Measurements from ENCODE around the gene M1AP. TPM values are rescaled to one million over a fixed set of nuclear protein-coding genes. Genes with fewer than 3 reads are reported as not detected.

Gene M1AP
- total RNA-seq, 1 donor from 2014 or later = 0.75 TPM

- no peaks in the 10 kb centered on the region for H3K9me3 Mint-ChIP-seq
- Histone ChIP-seq H3K27ac (no peak overlapping the region), H3K36me3 (no peaks in the 10 kb centered on the region), H3K4me1 (peaks cover 16% of the 10 kb centered on the region), H3K27me3 (no peaks in the 10 kb centered on the region), H2AFZ (replicated peaks) (no peak overlapping the region), H3F3A (ENCODE audit: low read depth) (peaks cover 12% of the 10 kb centered on the region), H3K79me2 (ENCODE audit: low read depth) (peaks cover 35% of the 10 kb centered on the region), H3K9me3 (ENCODE audit: low read depth) (no peaks in the 10 kb centered on the region), H3K9ac (no peak overlapping the region), H3K4me3 (no peak overlapping the region), H4K20me1 (ENCODE audit: low read depth) (no peaks in the 10 kb centered on the region), H3K4me2 (no peak overlapping the region)
- peaks cover 29% of the 10 kb centered on the region for H3K4me1 Mint-ChIP-seq
- H3K36me3 Mint-ChIP-seq = peaks cover 26% of the 10 kb centered on the region
- H3K4me3 Mint-ChIP-seq = peak overlapping the region; percentile 96
- DNase-seq (ENCODE audit: low spot score) = no peak
- TF ChIP-seq EZH2 (IDR thresholded peaks at IDR 0.05) = no peak
- TF ChIP-seq CTCF (IDR thresholded peaks at IDR 0.05) = no peak
- no peak for TF ChIP-seq EZH2phosphoT487 (IDR thresholded peaks at IDR 0.05)
- H3K27ac Mint-ChIP-seq = no peak overlapping the region
- peaks cover 7% of the 10 kb centered on the region for H3K27me3 Mint-ChIP-seq (ENCODE audit: insufficient read depth, low read depth)
Observed at GRCh38 chr2:74531666-74532065, 116.5 kb downstream of the M1AP start.

GRCh38 chr2:74530239-74531187, 117.6 kb downstream of the M1AP start:
- H3F3A ChIP-seq (ENCODE audit: low read depth) = peaks cover 12% of the 10 kb centered on the region
- peak overlapping the region; percentile 92 for H3K4me2 ChIP-seq
- H3K4me3 Mint-ChIP-seq = peak overlapping the region; percentile 96
- DNase-seq (ENCODE audit: low spot score) = peak; percentile 53
- H3K27ac ChIP-seq = no peak overlapping the region
- H2AFZ ChIP-seq (replicated peaks) = peak overlapping the region; percentile 68
- TF ChIP-seq EZH2 (IDR thresholded peaks at IDR 0.05) = no peak
- no peak for TF ChIP-seq CTCF (IDR thresholded peaks at IDR 0.05)
- TF ChIP-seq EZH2phosphoT487 (IDR thresholded peaks at IDR 0.05) = no peak
- H3K36me3 Mint-ChIP-seq = peaks cover 32% of the 10 kb centered on the region
- H3K9me3 Mint-ChIP-seq = no peaks in the 10 kb centered on the region
- peaks cover 35% of the 10 kb centered on the region for H3K79me2 ChIP-seq (ENCODE audit: low read depth)
- H3K36me3 ChIP-seq = no peaks in the 10 kb centered on the region
- H3K27me3 ChIP-seq = no peaks in the 10 kb centered on the region
- peaks cover 7% of the 10 kb centered on the region for H3K27me3 Mint-ChIP-seq (ENCODE audit: insufficient read depth, low read depth)
- H4K20me1 ChIP-seq (ENCODE audit: low read depth) = no peaks in the 10 kb centered on the region
- peak overlapping the region; percentile 97 for H3K4me3 ChIP-seq
- H3K27ac Mint-ChIP-seq = no peak overlapping the region
- no peaks in the 10 kb centered on the region for H3K9me3 ChIP-seq (ENCODE audit: low read depth)
- H3K4me1 ChIP-seq = peaks cover 16% of the 10 kb centered on the region
- H3K9ac ChIP-seq = peak overlapping the region; percentile 29
- H3K4me1 Mint-ChIP-seq = peaks cover 32% of the 10 kb centered on the region

- peaks cover 12% of the 10 kb centered on the region for H3F3A ChIP-seq (ENCODE audit: low read depth)
- no peaks in the 10 kb centered on the region for H3K27me3 ChIP-seq
- peaks cover 7% of the 10 kb centered on the region for H3K27me3 Mint-ChIP-seq (ENCODE audit: insufficient read depth, low read depth)
- peaks cover 16% of the 10 kb centered on the region for H3K4me1 ChIP-seq
- H3K4me3 ChIP-seq = peak within 1 kb of the TSS; percentile 97
- H3K4me1 Mint-ChIP-seq = peaks cover 32% of the 10 kb centered on the region
- TF ChIP-seq CTCF (IDR thresholded peaks at IDR 0.05) = no peak
- no peak for TF ChIP-seq EZH2phosphoT487 (IDR thresholded peaks at IDR 0.05)
- TF ChIP-seq EZH2 (IDR thresholded peaks at IDR 0.05) = no peak
- H3K9me3 ChIP-seq (ENCODE audit: low read depth) = no peaks in the 10 kb centered on the region
- H3K79me2 ChIP-seq (ENCODE audit: low read depth) = peaks cover 35% of the 10 kb centered on the region
- H3K4me3 Mint-ChIP-seq = peak within 1 kb of the TSS; percentile 96
- H3K27ac ChIP-seq = peak within 1 kb of the TSS; percentile 17
- H3K36me3 ChIP-seq = no peaks in the 10 kb centered on the region
- peak; percentile 100 for DNase-seq (ENCODE audit: low spot score)
- H3K27ac Mint-ChIP-seq = peak within 1 kb of the TSS; percentile 97
- H4K20me1 ChIP-seq (ENCODE audit: low read depth) = no peaks in the 10 kb centered on the region
- H3K4me2 ChIP-seq = peak within 1 kb of the TSS; percentile 98
- peaks cover 32% of the 10 kb centered on the region for H3K36me3 Mint-ChIP-seq
- peak within 1 kb of the TSS; percentile 92 for H3K9ac ChIP-seq
- peak within 1 kb of the TSS; percentile 88 for H2AFZ ChIP-seq (replicated peaks)
- H3K9me3 Mint-ChIP-seq = no peaks in the 10 kb centered on the region
Observed at GRCh38 chr2:74529357-74530238, 118.5 kb downstream of the M1AP start, which contains the start of the genes AUP1 and HTRA2. Gene AUP1, minus strand, starts transcription at chr2:74529706. Its CDS starts 77 bp downstream, at chr2:74529629. Gene HTRA2, plus strand, starts transcription at chr2:74529933. Its CDS starts 74 bp downstream, at chr2:74530007.

All from neural progenitor cell (in vitro differentiated cells).